Endodermal cell (in vitro differentiated cells): ENCODE measurements around the gene TSHZ2. TPM values are rescaled to one million over a fixed set of nuclear protein-coding genes. Genes with fewer than 3 reads are reported as not detected.

Experiments used
- DNase-seq: peaks from one replicate; pipeline ENCODE4 v3.0.0-alpha.2; 2017
- H3K27ac ChIP-seq: 2 replicates; pipeline ENCODE4 v1.5.1; 2013; ENCODE audit warnings: mild to moderate bottlenecking, low read depth, low read length, moderate library complexity
- H3K27me3 ChIP-seq: 2 replicates; pipeline ENCODE4 v1.6.1; 2013; ENCODE audit warnings: mild to moderate bottlenecking, low read length, moderate library complexity; ENCODE audit not compliant: insufficient read depth, control insufficient read depth, poor library complexity, severe bottlenecking
- H3K36me3 ChIP-seq: 2 replicates; pipeline ENCODE4 v1.7.0; 2013; ENCODE audit warnings: mild to moderate bottlenecking, low read length, moderate library complexity; ENCODE audit not compliant: control insufficient read depth, insufficient read depth
- H3K4me1 ChIP-seq: one replicate; pipeline ENCODE4 v1.7.0; 2013; ENCODE audit warnings: low read length; ENCODE audit not compliant: control insufficient read depth, insufficient read depth
- H3K4me3 ChIP-seq: 2 replicates; pipeline ENCODE4 v1.5.1; 2013; ENCODE audit warnings: mild to moderate bottlenecking, low read length, moderate library complexity
- H3K9ac ChIP-seq: 2 replicates; pipeline ENCODE4 v1.6.1; 2013; ENCODE audit warnings: mild to moderate bottlenecking, low read length, moderate library complexity; ENCODE audit not compliant: poor library complexity, severe bottlenecking; ENCODE audit errors: extremely low read depth
- H3K9me3 ChIP-seq: 2 replicates; pipeline ENCODE4 v1.6.1; 2013; ENCODE audit warnings: mild to moderate bottlenecking, low read length, moderate library complexity; ENCODE audit not compliant: control insufficient read depth
- H3K27ac Mint-ChIP-seq: 2 replicates; pipeline ENCODE4 v1.8.0; 2020; ENCODE audit warnings: mixed read lengths
- H3K27me3 Mint-ChIP-seq: 2 replicates; pipeline ENCODE4 v1.8.0; 2021; ENCODE audit warnings: mild to moderate bottlenecking, mixed read lengths; ENCODE audit not compliant: insufficient read depth
- H3K36me3 Mint-ChIP-seq: 2 replicates; pipeline ENCODE4 v1.8.0; 2020; ENCODE audit warnings: low read depth, mixed read lengths
- H3K4me1 Mint-ChIP-seq: 2 replicates; pipeline ENCODE4 v1.8.0; 2020; ENCODE audit warnings: mixed read lengths
- H3K4me3 Mint-ChIP-seq: 2 replicates; pipeline ENCODE4 v1.8.0; 2020; ENCODE audit warnings: mild to moderate bottlenecking, moderate library complexity, mixed read lengths
- H3K9me3 Mint-ChIP-seq: 2 replicates; pipeline ENCODE4 v1.8.0; 2020; ENCODE audit warnings: mild to moderate bottlenecking, mixed read lengths
- WGBS, 2 experiments: methylation state at CpG; one replicate each; pipeline versions ENCODE4 v1.1.5 to v1.1.7; 2013; ENCODE audit warnings: missing lambda C conversion rate in 2 of 2, mixed read lengths in 1 of 2; ENCODE audit not compliant: insufficient coverage in 1 of 2, insufficient read length in 1 of 2; 5-methylcytosine and 5-hydroxymethylcytosine counted together
- total RNA-seq, 2 donors: library from RNA; stranded (reverse); fragmentation: NEBNext Ultra II Directional in 1 of 2; extraction: Animal tissue kit (Norgen Biotek cat#: 25700) in 1 of 2; gene quantifications; 2 replicates in 1 of 2; 3 replicates in 1 of 2; pipeline ENCODE4 v1.2.1, GENCODE V29; 2021
- TF ChIP-seq, protein P1 (sequence below): fragments of 200-600 bp; sonication (generic); conservative IDR thresholded peaks from 2 replicates; pipeline ENCODE4 v1.5.0; 2021; ENCODE audit warnings: antibody characterized with exemption, mild to moderate bottlenecking

TSHZ2 gene
- total RNA-seq, 2 donors from 2014 or later = 0.07 to 0.31 TPM

DNA sequence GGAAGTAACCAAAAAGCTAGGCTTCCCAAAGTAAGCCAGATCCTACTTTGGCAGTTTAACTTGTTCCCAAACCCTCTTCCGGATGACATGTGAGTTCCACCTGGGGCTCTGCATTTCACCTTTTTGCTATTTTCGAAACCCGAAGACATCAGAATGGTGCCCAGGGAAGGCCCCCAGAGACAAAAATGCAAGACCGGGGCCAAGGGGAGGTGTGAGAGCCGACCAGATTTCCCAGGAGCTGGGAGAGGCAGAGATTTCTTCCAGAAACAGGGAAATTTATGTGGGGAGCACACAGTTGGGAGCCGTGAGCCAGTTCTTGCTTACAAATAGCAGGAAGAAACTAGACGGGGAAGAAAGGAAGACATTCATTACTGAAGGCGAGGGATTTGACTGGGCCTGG lies 411.8 kb downstream of the TSHZ2 start:
- Histone ChIP-seq H3K4me1 (no peaks in the 10 kb centered on the region), H3K27ac (no peak overlapping the region), H3K9ac (no peak overlapping the region), H3K36me3 (no peaks in the 10 kb centered on the region), H3K4me3 (no peak overlapping the region), H3K27me3 (no peaks in the 10 kb centered on the region), H3K9me3 (no peaks in the 10 kb centered on the region)
- DNase-seq = no peak
- WGBS, 2 experiments = 91% methylated on average over 8 of the region's 8 CpGs
- Mint-ChIP-seq H3K4me3 (no peak overlapping the region), H3K9me3 (no peaks in the 10 kb centered on the region), H3K36me3 (no peaks in the 10 kb centered on the region), H3K4me1 (peaks cover 5% of the 10 kb centered on the region), H3K27me3 (no peaks in the 10 kb centered on the region), H3K27ac (no peak overlapping the region)
- TF ChIP-seq, protein P1, sequence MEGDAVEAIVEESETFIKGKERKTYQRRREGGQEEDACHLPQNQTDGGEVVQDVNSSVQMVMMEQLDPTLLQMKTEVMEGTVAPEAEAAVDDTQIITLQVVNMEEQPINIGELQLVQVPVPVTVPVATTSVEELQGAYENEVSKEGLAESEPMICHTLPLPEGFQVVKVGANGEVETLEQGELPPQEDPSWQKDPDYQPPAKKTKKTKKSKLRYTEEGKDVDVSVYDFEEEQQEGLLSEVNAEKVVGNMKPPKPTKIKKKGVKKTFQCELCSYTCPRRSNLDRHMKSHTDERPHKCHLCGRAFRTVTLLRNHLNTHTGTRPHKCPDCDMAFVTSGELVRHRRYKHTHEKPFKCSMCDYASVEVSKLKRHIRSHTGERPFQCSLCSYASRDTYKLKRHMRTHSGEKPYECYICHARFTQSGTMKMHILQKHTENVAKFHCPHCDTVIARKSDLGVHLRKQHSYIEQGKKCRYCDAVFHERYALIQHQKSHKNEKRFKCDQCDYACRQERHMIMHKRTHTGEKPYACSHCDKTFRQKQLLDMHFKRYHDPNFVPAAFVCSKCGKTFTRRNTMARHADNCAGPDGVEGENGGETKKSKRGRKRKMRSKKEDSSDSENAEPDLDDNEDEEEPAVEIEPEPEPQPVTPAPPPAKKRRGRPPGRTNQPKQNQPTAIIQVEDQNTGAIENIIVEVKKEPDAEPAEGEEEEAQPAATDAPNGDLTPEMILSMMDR = no peak

DNA sequence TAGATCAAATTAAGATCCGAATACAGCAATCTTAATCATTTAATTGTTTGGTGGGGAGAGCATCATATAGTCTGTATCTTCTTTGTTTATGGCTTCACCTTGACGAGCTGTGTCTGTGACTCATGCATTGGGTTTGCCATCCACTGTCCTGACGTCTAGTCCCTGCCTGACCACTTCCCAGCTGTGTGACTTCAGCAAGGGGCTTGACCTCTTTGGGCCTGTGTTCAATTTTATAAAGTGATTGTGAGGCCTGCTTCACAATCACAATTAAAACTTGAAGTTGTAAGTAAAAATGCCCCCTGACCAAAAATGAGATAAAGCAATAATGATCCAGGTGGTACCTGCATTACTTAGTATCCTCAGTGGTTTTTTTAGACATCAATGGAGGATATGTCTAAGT lies 412.2 kb downstream of the TSHZ2 start:
- H3K27ac Mint-ChIP-seq = no peak overlapping the region
- 96 to 100% methylated on average over 1 to 3 of the region's 3 CpGs for WGBS, 2 experiments
- no peaks in the 10 kb centered on the region for H3K27me3 Mint-ChIP-seq

DNA sequence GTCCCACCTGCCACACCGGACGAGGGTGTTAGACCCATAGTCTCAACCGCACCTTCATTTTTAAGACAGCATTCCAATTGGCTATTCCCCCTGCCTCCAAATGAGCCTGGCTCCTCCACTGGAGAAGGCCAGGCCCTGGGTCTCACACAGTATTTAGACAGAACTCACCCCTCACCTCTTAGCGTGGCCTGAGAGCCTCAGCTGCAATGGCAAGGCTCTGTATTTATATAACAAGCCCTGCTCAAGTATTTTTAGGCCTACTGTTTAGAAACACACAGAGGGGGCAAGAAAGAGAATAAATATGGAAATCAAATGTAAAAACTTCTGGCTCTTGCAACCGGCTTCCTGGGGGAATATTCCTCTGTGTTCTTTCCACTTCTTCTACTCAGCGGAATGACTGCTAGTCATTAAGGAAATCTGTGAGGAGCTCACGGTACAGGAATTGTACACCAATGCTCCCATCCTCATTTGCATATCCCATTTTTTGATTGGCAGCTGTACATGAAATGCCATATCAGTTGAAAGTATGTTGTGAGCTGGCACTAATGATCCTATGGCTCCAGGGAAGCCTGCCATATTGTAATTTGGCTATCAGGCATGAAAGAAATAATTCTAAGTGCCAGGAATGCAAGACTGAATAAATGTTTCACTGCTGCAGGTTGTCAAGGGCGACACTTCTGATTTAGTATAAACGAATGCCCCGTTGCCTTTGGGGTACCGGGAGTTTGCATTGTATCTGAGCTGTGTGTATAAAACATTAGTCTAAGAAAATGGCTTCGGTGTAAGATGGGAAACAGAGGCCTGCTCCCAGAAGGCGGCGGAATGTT lies 414.0 kb downstream of the TSHZ2 start:
- no peak overlapping the region for H3K9ac ChIP-seq
- no peaks in the 10 kb centered on the region for H3K9me3 Mint-ChIP-seq
- 88 to 89% methylated on average over 10 to 14 of the region's 14 CpGs for WGBS, 2 experiments

More for the DNA sequence above, 412.2 kb downstream of the TSHZ2 start:
- no peak for DNase-seq
- Histone ChIP-seq H3K4me1 (no peaks in the 10 kb centered on the region), H3K9ac (no peak overlapping the region), H3K27me3 (no peaks in the 10 kb centered on the region), H3K27ac (no peak overlapping the region), H3K4me3 (no peak overlapping the region), H3K36me3 (no peaks in the 10 kb centered on the region), H3K9me3 (no peaks in the 10 kb centered on the region)
- H3K4me1 Mint-ChIP-seq = peaks cover 5% of the 10 kb centered on the region
- no peak overlapping the region for H3K4me3 Mint-ChIP-seq
- no peaks in the 10 kb centered on the region for H3K36me3 Mint-ChIP-seq
- TF ChIP-seq, protein P1 = no peak
- H3K9me3 Mint-ChIP-seq = no peaks in the 10 kb centered on the region

More for the DNA sequence above, 414.0 kb downstream of the TSHZ2 start:
- TF ChIP-seq, protein P1 = no peak
- H3K27ac ChIP-seq = no peak overlapping the region
- no peak for DNase-seq
- Mint-ChIP-seq H3K4me1 (peaks cover 5% of the 10 kb centered on the region), H3K27me3 (no peaks in the 10 kb centered on the region), H3K36me3 (no peaks in the 10 kb centered on the region), H3K4me3 (no peak overlapping the region), H3K27ac (no peak overlapping the region)
- no peaks in the 10 kb centered on the region for H3K27me3 ChIP-seq
- no peaks in the 10 kb centered on the region for H3K4me1 ChIP-seq
- H3K4me3 ChIP-seq = no peak overlapping the region
- no peaks in the 10 kb centered on the region for H3K9me3 ChIP-seq
- no peaks in the 10 kb centered on the region for H3K36me3 ChIP-seq
